ENCODE measurements around the gene C5orf47.

DNA sequence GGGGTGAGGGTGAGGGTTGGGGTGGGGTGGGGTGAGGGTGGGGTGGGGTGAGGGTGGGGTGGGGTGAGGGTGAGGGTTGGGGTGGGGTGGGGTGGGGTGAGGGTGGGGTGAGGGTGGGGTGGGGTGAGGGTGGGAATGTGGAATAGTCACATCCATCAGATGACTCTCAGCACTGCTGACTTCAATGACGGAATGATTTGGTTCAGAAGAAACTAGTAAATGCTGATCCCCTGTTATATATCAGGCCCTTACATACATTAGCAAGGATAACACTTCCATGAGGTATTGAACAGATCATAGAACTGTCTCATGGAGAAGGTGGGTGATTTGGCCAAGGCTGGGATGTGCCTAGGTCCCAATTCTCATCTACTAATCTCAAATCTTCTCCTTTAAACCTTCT is 24.5 kb upstream of the C5orf47 start:
- TF ChIP-seq, protein P1, sequence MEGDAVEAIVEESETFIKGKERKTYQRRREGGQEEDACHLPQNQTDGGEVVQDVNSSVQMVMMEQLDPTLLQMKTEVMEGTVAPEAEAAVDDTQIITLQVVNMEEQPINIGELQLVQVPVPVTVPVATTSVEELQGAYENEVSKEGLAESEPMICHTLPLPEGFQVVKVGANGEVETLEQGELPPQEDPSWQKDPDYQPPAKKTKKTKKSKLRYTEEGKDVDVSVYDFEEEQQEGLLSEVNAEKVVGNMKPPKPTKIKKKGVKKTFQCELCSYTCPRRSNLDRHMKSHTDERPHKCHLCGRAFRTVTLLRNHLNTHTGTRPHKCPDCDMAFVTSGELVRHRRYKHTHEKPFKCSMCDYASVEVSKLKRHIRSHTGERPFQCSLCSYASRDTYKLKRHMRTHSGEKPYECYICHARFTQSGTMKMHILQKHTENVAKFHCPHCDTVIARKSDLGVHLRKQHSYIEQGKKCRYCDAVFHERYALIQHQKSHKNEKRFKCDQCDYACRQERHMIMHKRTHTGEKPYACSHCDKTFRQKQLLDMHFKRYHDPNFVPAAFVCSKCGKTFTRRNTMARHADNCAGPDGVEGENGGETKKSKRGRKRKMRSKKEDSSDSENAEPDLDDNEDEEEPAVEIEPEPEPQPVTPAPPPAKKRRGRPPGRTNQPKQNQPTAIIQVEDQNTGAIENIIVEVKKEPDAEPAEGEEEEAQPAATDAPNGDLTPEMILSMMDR (IDR thresholded peaks at IDR 0.05; ENCODE audit: insufficient read depth, low read depth, low read length) = no peak
- TF ChIP-seq EZH2 (IDR thresholded peaks at IDR 0.05; ENCODE audit: insufficient read depth, low read length) = no peak

All from astrocyte (in vitro differentiated cells and primary cell).